Progenitor cell of endocrine pancreas (in vitro differentiated cells): ENCODE data around the gene SLC25A51. TPM values are rescaled to one million over a fixed set of nuclear protein-coding genes. Genes with fewer than 3 reads are reported as not detected.

Experiments
- DNase-seq: peaks from one replicate; pipeline ENCODE4 v3.0.0; 2021; ENCODE audit warnings: low spot score; ENCODE audit not compliant: unreplicated experiment
- H3K27ac Mint-ChIP-seq: 2 replicates; pipeline ENCODE4 v1.8.0; 2021; ENCODE audit warnings: mild to moderate bottlenecking, moderate library complexity, mixed read lengths
- H3K27me3 Mint-ChIP-seq: 2 replicates; pipeline ENCODE4 v1.8.0; 2021; ENCODE audit warnings: mixed read lengths
- H3K36me3 Mint-ChIP-seq: 2 replicates; pipeline ENCODE4 v1.8.0; 2022; ENCODE audit warnings: mixed read lengths; ENCODE audit not compliant: insufficient read depth
- H3K4me1 Mint-ChIP-seq: 2 replicates; pipeline ENCODE4 v1.8.0; 2021; ENCODE audit warnings: low read depth, mixed read lengths
- H3K4me3 Mint-ChIP-seq: 2 replicates; pipeline ENCODE4 v1.8.0; 2021; ENCODE audit warnings: low read depth, mild to moderate bottlenecking, moderate library complexity, mixed read lengths
- H3K9me3 Mint-ChIP-seq: 2 replicates; pipeline ENCODE4 v1.8.0; 2021; ENCODE audit warnings: low read depth, mixed read lengths
- CTCF ChIP-seq: fragments of 200-600 bp; sonication (generic); IDR thresholded peaks from one replicate; pipeline ENCODE4 v1.5.0; 2021; ENCODE audit warnings: antibody characterized with exemption, mild to moderate bottlenecking; ENCODE audit not compliant: unreplicated experiment
- total RNA-seq: library from RNA; stranded (reverse); gene quantifications from 2 replicates; pipeline ENCODE4 v1.2.1, GENCODE V29; 2021

Gene SLC25A51
- total RNA-seq, 1 donor from 2014 or later = 32.5 TPM

DNA sequence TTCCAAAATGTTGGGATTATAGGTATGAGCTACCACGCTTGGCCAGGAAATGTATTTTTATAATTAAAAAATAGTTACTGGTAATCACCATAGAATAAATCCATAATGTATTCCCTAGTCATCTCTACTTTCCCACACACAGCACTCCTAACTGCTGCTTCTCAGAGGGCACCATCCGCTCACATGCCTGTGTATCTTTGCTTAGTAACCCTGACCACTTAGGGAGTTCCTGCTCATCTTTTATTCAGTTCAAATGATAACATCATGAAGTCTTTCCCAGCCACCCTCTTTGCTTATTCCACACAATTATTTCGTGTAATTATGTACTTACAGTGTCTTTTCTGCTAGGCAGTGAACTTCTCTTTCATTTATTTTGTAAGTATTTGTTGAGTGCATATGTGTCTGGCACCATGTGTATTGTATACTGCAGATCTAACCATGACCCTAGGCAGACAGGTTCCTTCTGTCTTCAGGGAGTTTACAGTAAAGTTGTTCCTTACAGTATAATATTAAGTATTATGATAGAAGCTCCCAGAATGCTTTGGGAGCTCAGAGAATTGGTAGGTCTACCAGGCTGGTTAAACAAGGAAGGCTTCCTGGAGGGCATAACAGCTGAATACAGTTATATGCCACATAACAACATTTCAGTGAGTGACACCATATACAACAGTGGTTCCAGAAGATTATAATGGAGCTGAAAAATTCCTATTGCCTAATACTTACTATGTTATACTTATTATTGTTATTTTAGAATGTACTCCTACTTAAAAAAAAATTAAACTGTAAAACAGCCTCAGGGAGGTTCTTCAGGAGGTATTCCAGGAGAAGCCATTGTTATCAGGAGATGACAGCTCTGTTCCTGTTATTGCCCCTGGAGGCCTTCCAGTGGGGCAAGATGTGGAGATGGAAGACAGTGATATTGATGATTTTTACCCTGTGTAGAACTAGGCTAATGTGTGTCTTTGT, 64.1 kb downstream of the SLC25A51 start:
- H3K36me3 Mint-ChIP-seq = no peaks in the 10 kb centered on the region
- TF ChIP-seq CTCF = no peak

More for the DNA sequence above, 64.1 kb downstream of the SLC25A51 start:
- peaks cover 2% of the 10 kb centered on the region for H3K4me1 Mint-ChIP-seq
- no peak overlapping the region for H3K27ac Mint-ChIP-seq
- DNase-seq = no peak
- no peak overlapping the region for H3K4me3 Mint-ChIP-seq
- H3K9me3 Mint-ChIP-seq = no peaks in the 10 kb centered on the region
- no peaks in the 10 kb centered on the region for H3K27me3 Mint-ChIP-seq

Other genes starting within 250 kb of the SLC25A51 start
- 12.1 and 13.6 TPM in 2 replicates for gene TRMT10B, start 150.3 kb downstream of the SLC25A51 start, total RNA-seq
- gene EXOSC3, start 119.1 kb downstream of the SLC25A51 start, total RNA-seq = 55.7 and 61.8 TPM in 2 replicates
- gene DCAF10, start 103.3 kb downstream of the SLC25A51 start, total RNA-seq = 27.3 and 29.4 TPM in 2 replicates
- gene SHB, start 165.1 kb upstream of the SLC25A51 start, total RNA-seq = 22.5 and 23.9 TPM in 2 replicates